ENCODE results near the gene MRTFB. TPM values are rescaled to one million over a fixed set of nuclear protein-coding genes. Genes with fewer than 3 reads are reported as not detected.
A peak's percentile ranks its signal among the peaks of the same experiment; 100 is the strongest.

Gene MRTFB
- total RNA-seq, 1 donor from 2014 or later = 30.9 TPM

- no peak for DNase-seq
Measured at GRCh38 chr16:14307527-14308367, 236.6 kb downstream of the MRTFB start.

GRCh38 chr16:14308368-14308723 lies 237.2 kb downstream of the MRTFB start:
- no peak for DNase-seq

- peak; percentile 77 for DNase-seq
Measured at GRCh38 chr16:14309001-14309886, 238.1 kb downstream of the MRTFB start.

GRCh38 chr16:14309906-14310305 lies 238.8 kb downstream of the MRTFB start:
- no peak for DNase-seq

GRCh38 chr16:14310519-14310991 lies 239.4 kb downstream of the MRTFB start:
- peak; percentile 67 for DNase-seq

- no peak for DNase-seq
Measured at GRCh38 chr16:14314116-14314515, 243.0 kb downstream of the MRTFB start.

GRCh38 chr16:14315683-14316320 lies 244.7 kb downstream of the MRTFB start:
- no peak for DNase-seq

Small RNA genes within 50 kb of the gene (small RNA-seq; reads per million reads assigned to genes)
- gene MIR193B (ENCODE audit: low replicate concordance) = 9.8 reads per million, percentile 93 among the genes with 10 or more reads in this experiment
- gene MIR365A (ENCODE audit: low replicate concordance) = not detected
- gene RF00019 (ENCODE audit: low replicate concordance) = not detected

Other genes starting within 250 kb of the MRTFB start
- gene ERCC4, start 151.2 kb upstream of the MRTFB start, total RNA-seq = 8.6 TPM

All from tongue (tissue), 3 donors.